HepG2 (cell line): ENCODE results near the gene PSMD1. TPM values are rescaled to one million over a fixed set of nuclear protein-coding genes. Genes with fewer than 3 reads are reported as not detected.

Experiments
- ARID5B ChIP-seq: IDR thresholded peaks from 2 replicates; pipeline ENCODE4 v1.4.0; 2020; ENCODE audit warnings: mild to moderate bottlenecking, missing genetic modification reagents
- ELF1 ChIP-seq: sonication (generic); formaldehyde crosslinking; IDR thresholded peaks from 2 replicates; pipeline ENCODE4 v1.4.0; 2020; ENCODE audit warnings: missing genetic modification reagents
- HDAC1 ChIP-seq: sonication (generic); formaldehyde crosslinking; IDR thresholded peaks from 2 replicates; pipeline ENCODE4 v1.5.1; 2020; ENCODE audit warnings: mild to moderate bottlenecking, missing genetic modification reagents
- JARID2 ChIP-seq: sonication (generic); formaldehyde crosslinking; IDR thresholded peaks from 2 replicates; pipeline ENCODE4 v1.8.1; 2023; ENCODE audit warnings: missing genetic modification reagents, inconsistent platforms; ENCODE audit not compliant: insufficient replicate concordance
- MIER3 ChIP-seq: IDR thresholded peaks from 2 replicates; pipeline ENCODE4 v1.6.1; 2016; ENCODE audit warnings: missing compliant biosample characterization, borderline replicate concordance
- MYC ChIP-seq: sonication (generic); formaldehyde crosslinking; IDR thresholded peaks from 2 replicates; pipeline ENCODE4 v1.9.0; 2021; ENCODE audit warnings: missing genetic modification reagents, borderline replicate concordance
- RFX3 ChIP-seq: IDR thresholded peaks from 2 replicates; pipeline ENCODE4 v1.6.1; 2016; ENCODE audit warnings: missing biosample characterization, missing genetic modification reagents
- RXRA ChIP-seq: sonication (generic); formaldehyde crosslinking; IDR thresholded peaks from 2 replicates; pipeline ENCODE4 v1.5.1; 2020; ENCODE audit warnings: missing genetic modification reagents
- polyA plus RNA-seq, 8 experiments: library from polyadenylated mRNA; depleted of rRNA in 3 of 8; stranded (reverse) in 7 of 8; unstranded in 1 of 8; fragments of >200 nt; fragmentation: Illumina TruSeq in 4 of 8; extraction: Trizol in 4 of 8; gene quantifications; 2 replicates each; pipeline versions ENCODE4 v1.2.1 to v1.2.3, GENCODE V29; 2011 to 2016; ENCODE audit warnings: low read depth in 4 of 8, missing spikeins in 1 of 8, mixed read lengths in 1 of 8; ENCODE audit not compliant: insufficient read depth in 1 of 8
- total RNA-seq, 5 experiments: library from RNA; depleted of rRNA; stranded (reverse); fragments of >200 nt; fragmentation: Illumina TruSeq; extraction: Trizol; gene quantifications; 2 replicates each; pipeline ENCODE4 v1.2.3, GENCODE V29; 2016; ENCODE audit warnings: low read depth in 1 of 5
- TF ChIP-seq, protein P1 (sequence below): IDR thresholded peaks from 2 replicates; pipeline ENCODE4 v1.6.1; 2016
- TF ChIP-seq, protein P2 (sequence below): sonication (generic); formaldehyde crosslinking; IDR thresholded peaks from one replicate; pipeline ENCODE4 v1.5.1; 2020; ENCODE audit warnings: mild to moderate bottlenecking, missing genetic modification reagents; ENCODE audit errors: not compliant biosample characterization
- TF ChIP-seq, protein P3 (sequence below), 2 experiments: sonication (generic) in 1 of 2; formaldehyde crosslinking in 1 of 2; IDR thresholded peaks; 2 replicates each; pipeline versions ENCODE4 v1.5.1 to v1.6.1; 2011 to 2020; ENCODE audit warnings: borderline replicate concordance in 1 of 2, low read depth in 1 of 2, low read length in 1 of 2, mild to moderate bottlenecking in 1 of 2, missing genetic modification reagents in 1 of 2, moderate library complexity in 1 of 2

PSMD1 gene
- total and polyA plus RNA-seq, 2 of the 13 experiments (the other 11 are each of a cell fraction or from before 2014, with no cell fraction given), result 136 to 191 TPM

DNA sequence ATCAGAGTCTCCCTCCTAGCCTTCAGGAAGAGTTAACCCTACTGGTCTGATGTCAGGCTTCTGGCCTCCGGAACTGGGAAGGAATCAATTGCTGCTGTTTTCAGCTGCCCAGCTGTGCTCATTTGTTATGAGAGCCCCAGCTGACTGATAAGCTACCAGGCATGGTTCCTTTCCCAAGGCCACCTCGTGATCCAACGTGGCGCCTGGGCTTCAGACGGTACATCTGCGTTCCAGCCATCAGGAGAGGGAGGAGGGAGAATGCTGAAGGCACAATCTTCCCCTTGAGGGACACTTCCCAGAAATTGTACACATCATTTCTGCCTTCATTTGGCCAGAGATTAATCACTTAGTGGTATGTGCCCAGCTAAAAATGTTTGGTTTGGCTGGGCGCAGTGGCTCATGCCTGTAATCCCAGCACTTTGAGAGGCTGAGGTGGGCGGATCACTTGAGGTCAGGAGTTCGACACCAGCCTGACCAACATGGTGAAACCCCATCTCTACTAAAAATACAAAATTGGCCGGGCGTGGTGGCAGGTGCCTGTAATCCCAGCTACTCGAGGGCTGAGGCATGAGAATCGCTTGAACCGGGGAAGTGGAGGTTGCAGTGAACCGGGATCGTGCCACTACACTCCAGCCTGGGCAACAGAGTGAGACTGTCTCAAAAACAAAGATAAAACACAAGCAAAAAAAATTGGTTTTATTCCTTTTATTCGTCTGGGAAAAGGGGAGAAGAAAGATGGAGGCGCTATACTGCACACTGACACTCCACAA is 131.3 kb downstream of the PSMD1 start (continued):
- no peak for TF ChIP-seq RFX3
- no peak; the same call in 1 of the 2 replicates for TF ChIP-seq MIER3 (CRISPR knock-in tag)
- peak; percentile 68 for TF ChIP-seq ELF1
- TF ChIP-seq ARID5B, result peak; percentile 82
- TF ChIP-seq HDAC1, result peak; percentile 82; the same call in 1 of the 2 replicates
- TF ChIP-seq, protein P1, sequence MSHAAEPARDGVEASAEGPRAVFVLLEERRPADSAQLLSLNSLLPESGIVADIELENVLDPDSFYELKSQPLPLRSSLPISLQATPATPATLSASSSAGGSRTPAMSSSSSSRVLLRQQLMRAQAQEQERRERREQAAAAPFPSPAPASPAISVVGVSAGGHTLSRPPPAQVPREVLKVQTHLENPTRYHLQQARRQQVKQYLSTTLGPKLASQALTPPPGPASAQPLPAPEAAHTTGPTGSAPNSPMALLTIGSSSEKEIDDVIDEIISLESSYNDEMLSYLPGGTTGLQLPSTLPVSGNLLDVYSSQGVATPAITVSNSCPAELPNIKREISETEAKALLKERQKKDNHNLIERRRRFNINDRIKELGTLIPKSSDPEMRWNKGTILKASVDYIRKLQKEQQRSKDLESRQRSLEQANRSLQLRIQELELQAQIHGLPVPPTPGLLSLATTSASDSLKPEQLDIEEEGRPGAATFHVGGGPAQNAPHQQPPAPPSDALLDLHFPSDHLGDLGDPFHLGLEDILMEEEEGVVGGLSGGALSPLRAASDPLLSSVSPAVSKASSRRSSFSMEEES (CRISPR knock-in tag), result peak; percentile 97
- TF ChIP-seq, protein P2, sequence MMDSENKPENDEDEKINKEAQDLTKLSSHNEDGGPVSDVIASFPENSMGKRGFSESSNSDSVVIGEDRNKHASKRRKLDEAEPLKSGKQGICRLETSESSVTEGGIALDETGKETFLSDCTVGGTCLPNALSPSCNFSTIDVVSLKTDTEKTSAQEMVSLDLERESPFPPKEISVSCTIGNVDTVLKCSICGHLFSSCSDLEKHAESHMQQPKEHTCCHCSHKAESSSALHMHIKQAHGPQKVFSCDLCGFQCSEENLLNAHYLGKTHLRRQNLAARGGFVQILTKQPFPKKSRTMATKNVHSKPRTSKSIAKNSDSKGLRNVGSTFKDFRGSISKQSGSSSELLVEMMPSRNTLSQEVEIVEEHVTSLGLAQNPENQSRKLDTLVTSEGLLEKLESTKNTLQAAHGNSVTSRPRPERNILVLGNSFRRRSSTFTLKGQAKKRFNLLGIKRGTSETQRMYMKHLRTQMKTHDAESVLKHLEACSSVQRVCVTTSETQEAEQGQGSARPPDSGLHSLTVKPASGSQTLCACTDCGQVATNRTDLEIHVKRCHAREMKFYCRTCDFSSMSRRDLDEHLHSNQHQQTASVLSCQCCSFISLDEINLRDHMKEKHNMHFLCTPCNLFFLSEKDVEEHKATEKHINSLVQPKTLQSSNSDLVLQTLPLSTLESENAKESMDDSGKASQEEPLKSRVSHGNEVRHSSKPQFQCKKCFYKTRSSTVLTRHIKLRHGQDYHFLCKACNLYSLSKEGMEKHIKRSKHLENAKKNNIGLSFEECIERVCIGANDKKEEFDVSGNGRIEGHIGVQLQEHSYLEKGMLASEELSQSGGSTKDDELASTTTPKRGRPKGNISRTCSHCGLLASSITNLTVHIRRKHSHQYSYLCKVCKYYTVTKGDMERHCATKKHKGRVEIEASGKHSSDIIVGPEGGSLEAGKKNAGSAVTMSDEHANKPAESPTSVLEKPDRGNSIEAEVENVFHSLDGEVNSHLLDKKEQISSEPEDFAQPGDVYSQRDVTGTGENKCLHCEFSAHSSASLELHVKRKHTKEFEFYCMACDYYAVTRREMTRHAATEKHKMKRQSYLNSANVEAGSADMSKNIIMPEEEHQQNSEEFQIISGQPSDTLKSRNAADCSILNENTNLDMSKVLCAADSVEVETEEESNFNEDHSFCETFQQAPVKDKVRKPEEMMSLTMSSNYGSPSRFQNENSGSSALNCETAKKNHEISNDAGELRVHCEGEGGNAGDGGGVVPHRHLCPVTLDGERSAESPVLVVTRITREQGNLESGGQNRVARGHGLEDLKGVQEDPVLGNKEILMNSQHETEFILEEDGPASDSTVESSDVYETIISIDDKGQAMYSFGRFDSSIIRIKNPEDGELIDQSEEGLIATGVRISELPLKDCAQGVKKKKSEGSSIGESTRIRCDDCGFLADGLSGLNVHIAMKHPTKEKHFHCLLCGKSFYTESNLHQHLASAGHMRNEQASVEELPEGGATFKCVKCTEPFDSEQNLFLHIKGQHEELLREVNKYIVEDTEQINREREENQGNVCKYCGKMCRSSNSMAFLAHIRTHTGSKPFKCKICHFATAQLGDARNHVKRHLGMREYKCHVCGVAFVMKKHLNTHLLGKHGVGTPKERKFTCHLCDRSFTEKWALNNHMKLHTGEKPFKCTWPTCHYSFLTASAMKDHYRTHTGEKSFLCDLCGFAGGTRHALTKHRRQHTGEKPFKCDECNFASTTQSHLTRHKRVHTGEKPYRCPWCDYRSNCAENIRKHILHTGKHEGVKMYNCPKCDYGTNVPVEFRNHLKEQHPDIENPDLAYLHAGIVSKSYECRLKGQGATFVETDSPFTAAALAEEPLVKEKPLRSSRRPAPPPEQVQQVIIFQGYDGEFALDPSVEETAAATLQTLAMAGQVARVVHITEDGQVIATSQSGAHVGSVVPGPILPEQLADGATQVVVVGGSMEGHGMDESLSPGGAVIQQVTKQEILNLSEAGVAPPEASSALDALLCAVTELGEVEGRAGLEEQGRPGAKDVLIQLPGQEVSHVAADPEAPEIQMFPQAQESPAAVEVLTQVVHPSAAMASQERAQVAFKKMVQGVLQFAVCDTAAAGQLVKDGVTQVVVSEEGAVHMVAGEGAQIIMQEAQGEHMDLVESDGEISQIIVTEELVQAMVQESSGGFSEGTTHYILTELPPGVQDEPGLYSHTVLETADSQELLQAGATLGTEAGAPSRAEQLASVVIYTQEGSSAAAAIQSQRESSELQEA (CRISPR knock-in tag), result peak; percentile 34
- no peak for TF ChIP-seq RXRA
- peak; percentile 84; the same call in 1 of the 2 replicates for TF ChIP-seq MYC (CRISPR knock-in tag)
- TF ChIP-seq, protein P3, sequence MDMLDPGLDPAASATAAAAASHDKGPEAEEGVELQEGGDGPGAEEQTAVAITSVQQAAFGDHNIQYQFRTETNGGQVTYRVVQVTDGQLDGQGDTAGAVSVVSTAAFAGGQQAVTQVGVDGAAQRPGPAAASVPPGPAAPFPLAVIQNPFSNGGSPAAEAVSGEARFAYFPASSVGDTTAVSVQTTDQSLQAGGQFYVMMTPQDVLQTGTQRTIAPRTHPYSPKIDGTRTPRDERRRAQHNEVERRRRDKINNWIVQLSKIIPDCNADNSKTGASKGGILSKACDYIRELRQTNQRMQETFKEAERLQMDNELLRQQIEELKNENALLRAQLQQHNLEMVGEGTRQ (IDR thresholded peaks at IDR 0.05; ENCODE audit: low read depth, low read length), result peak; percentile 46; the same call in 1 of the 2 replicates
- TF ChIP-seq, protein P3 (CRISPR knock-in tag; IDR thresholded peaks at IDR 0.05; ENCODE audit: borderline replicate concordance), result no peak; the same call in 1 of the 2 replicates
- no peak for TF ChIP-seq JARID2
